LNCAP (cell line): ENCODE measurements around the gene PTBP2.

Source experiments
- TF ChIP-seq, protein P1 (sequence below): fragments of 450-650 bp; IDR thresholded peaks from 2 replicates; pipeline ENCODE4 v1.5.1; 2017; ENCODE audit warnings: mild to moderate bottlenecking

PTBP2 gene

DNA sequence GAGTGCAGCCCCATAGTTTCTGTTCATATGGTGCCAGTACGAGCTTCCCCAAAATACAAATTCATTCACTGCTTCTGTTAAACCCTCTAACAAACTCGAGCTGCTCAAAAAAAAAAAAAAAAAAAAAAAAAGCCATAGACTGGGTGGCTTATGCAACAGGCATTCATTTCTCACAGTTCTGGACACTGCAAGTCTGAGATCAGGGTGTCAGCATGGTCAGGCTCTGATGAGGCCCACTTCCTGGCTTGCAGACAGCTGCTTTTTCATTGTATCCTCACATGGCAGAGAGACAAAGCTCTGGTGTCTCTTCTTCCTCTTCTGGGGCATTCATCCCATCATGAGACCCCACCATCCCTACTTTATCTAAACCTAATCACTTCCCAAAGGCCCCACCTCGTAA is 121.6 kb downstream of the PTBP2 start:
- TF ChIP-seq, protein P1, sequence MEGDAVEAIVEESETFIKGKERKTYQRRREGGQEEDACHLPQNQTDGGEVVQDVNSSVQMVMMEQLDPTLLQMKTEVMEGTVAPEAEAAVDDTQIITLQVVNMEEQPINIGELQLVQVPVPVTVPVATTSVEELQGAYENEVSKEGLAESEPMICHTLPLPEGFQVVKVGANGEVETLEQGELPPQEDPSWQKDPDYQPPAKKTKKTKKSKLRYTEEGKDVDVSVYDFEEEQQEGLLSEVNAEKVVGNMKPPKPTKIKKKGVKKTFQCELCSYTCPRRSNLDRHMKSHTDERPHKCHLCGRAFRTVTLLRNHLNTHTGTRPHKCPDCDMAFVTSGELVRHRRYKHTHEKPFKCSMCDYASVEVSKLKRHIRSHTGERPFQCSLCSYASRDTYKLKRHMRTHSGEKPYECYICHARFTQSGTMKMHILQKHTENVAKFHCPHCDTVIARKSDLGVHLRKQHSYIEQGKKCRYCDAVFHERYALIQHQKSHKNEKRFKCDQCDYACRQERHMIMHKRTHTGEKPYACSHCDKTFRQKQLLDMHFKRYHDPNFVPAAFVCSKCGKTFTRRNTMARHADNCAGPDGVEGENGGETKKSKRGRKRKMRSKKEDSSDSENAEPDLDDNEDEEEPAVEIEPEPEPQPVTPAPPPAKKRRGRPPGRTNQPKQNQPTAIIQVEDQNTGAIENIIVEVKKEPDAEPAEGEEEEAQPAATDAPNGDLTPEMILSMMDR: no peak

DNA sequence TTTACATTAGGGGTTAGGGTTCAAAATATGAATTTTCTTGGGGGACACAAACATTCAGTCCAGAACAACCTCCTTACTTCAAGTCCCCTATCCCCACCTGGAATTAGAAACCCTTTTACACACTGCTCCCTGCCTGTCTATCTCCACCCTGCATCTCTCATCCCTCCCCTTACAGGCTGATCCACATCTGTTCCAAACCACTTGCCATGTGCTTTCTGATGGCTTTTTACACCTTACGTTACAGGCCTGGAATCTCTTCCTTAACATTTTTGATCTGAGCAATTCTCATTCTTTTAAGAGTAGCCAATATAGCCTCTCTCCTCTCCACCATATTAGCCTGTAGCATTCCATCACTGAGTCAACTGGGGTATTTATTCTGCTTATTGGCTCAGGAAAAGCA is 122.0 kb downstream of the PTBP2 start:
- TF ChIP-seq, protein P1: no peak

DNA sequence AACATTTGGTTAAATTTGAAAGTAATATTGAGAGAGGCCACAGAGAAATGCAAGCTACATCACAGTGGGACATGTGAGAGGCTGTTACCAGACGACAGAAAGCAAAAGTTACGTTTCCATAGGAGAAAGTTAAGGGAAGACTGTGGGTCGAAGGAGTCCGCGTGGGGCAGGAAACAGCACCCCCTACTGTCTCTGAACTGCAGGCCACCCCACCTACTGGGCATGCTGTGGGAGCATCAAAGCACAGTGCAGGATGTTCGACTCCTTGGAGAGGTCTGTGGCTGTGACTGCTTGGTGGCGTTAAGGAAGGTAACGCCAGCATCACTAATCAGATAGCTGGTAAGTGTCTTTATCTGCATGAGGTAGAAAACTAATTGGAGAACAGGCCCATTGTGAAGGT is 123.9 kb downstream of the PTBP2 start:
- TF ChIP-seq, protein P1: peak; percentile 49; the same call in 1 of the 2 replicates

DNA sequence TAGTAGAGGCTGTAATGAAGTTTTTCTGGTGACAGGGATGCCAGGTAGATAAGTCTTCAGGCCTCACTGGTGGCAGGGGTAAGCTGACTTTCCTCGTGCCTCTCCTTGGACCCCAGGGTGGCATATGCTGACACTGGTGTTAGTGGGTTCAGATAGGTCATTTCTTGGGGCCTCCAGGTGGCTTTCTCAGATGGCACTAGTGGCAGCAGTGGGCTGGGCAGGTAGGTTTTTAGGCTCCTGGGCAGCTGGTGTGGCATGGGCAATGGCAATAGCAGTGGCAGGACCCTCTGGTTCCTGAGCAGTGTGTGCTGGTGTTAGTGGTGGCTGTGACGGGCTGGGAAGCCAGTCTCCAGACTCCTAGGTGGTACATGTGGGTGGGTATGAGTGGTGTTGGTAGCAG is 140.3 kb downstream of the PTBP2 start:
- TF ChIP-seq, protein P1: no peak

DNA sequence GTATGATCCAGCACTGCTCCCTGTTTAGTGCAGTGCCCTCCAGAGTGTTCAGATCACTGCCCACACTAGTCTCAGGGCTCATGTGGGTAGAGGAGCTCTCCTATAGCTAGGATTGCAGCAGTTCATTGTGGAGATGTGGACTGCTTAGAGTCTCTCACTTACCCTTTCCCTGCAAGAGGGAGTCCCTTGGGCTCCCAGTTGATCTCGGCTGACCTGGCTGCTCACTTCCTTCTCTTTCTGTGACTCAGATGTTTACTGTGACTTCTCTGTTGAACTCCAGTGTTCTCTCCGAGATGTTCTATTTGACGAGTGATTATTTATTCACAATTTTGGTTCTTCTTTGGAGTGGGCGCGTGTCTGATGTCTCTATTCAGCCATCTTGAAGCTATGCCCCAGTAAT is 141.9 kb downstream of the PTBP2 start:
- TF ChIP-seq, protein P1: no peak
